Fibroblast of skin of right biceps (primary cell): Measurements from ENCODE around the gene CPSF6.
"Not testable (repeated sequence)": the region's sequence is repeated elsewhere in the genome, so short reads cannot be mapped to it uniquely, and the experiment has no call there.

Experiments used
- DNase-seq: peaks from one replicate; pipeline ENCODE4 v3.0.0-alpha.2; 2013

CPSF6 gene

GRCh38 chr12:69262264-69262974 lies 23.1 kb downstream of the CPSF6 start:
- no peak for DNase-seq

- no peak for DNase-seq
Observed at GRCh38 chr12:69265205-69265604, 25.8 kb downstream of the CPSF6 start.

- DNase-seq, result not testable (repeated sequence)
Observed at GRCh38 chr12:69265633-69266032, 26.3 kb downstream of the CPSF6 start.

- peak; percentile 49 for DNase-seq
Observed at GRCh38 chr12:69266036-69266635, 26.8 kb downstream of the CPSF6 start.

DNA sequence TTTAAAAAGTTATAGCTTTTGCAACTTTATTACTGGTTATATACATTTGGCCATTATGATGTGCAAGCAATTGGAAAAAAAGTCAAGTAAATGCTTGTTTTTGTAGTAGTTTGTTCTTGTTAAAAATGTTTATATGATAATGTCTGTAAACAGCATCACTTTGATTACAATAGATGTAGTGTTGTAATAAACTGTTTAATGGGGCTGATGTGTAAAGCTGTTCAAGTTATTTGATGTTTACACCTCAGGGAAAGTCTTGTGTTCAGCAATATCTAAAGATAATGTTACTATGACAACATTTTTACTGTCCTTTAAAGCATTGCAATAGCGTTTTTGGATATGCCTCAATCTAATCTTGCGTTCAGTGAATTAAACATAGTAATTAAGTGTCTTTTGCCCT lies 30.4 kb downstream of the CPSF6 start:
- no peak for DNase-seq

DNA sequence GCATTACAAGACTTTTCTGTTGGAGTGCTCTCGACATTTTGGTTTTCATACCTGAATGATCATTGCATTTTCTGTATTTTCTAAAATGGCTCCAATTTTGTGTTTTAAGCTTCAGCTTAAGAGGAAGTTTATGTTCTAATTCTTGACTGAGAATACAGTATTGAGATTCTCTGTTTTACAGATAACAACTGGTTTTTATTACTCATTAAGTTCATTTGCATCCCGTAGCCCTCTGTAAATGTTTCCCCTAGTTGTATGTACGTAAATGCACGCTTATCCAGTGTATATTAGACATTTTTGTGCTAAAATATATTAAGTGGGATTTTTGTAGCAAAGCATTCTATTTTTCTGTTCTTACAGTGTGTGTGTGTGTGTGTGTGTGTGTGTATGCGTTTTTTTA lies 33.1 kb downstream of the CPSF6 start:
- DNase-seq, result no peak

DNA sequence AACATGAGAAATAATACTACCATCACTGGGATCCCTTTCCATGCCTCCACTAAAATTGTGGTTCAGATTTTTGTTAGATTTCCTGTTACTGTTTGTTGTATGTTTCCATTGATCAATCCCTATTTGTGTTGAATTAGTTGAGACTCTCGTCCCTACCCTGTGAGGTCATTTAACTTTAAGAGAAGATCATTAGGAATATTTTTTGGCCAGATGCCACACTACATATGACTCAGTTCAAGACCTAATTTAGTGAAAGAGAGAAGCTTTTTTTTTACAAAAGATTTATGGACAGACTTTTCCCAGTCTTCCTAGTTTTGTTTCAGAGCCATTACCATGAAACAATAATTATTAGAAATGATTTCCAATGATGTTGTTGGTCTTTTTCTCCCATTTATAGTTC lies 35.5 kb downstream of the CPSF6 start:
- peak; percentile 70 for DNase-seq

- no peak for DNase-seq
Observed at GRCh38 chr12:69275471-69275891, 36.1 kb downstream of the CPSF6 start.

DNA sequence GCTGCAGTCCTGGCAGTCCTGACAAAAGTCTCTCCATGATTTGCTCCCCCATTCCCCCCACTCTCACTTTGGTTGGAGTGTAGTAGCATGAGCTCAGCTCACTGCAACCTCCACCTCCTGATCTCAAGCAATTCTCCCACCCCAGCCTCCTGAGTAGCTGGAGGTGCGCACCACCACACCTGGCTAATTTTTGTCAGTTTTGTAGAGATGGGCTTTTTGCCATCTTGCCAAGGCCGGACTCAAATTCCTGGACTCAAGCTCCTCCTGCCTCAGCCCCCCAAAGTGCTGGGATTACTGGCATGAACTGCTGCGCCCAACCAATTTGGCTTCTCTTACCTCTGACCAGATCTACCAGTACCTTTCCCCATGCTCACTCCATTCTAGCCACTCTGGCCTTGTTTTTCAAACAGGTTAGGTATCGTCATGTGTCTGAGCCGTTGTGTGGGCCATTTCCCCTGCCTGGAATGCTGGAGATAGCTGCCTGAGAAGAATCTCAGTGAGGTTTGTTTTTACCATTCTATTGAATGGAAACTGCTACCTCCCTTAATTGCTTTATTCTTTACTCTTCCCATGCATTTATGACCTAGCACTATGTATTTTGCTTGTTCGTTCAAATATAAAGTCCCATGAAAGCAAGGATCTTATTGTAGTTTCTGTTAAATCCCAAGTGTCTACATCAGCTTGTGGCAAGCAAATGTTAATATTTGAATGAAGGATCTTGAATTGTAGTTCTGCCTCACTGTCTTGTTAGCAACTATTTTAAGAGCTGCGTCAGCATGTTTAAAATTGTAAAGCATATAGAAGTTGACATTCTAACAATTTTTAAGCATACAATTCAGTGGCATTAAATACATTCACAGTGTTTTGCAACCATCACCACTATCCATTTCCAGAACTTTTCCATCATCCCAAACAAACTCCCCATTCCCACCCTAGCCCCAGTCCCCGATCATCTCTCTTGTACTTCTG lies 39.7 kb downstream of the CPSF6 start:
- no peak for DNase-seq

DNA sequence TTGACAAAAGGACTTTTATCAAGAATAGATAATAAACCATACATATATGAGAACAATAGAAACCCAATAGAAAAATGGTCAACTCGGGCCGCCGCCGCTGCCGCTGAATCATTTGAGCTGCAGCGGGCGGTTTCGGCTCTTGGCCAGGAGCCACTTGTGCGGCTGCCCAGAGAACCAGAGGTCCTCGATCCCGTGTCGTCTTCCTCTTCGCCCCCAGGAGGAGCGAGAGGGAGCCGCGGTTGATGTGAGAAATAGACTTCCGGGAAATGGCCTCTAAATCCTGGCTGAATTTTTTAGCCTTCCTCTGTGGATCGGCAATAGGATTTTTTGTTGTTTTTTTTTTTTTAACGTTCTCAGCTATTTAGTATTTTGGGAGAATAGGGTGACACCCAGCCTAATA lies 44.8 kb downstream of the CPSF6 start:
- DNase-seq, result peak; percentile 75

DNA sequence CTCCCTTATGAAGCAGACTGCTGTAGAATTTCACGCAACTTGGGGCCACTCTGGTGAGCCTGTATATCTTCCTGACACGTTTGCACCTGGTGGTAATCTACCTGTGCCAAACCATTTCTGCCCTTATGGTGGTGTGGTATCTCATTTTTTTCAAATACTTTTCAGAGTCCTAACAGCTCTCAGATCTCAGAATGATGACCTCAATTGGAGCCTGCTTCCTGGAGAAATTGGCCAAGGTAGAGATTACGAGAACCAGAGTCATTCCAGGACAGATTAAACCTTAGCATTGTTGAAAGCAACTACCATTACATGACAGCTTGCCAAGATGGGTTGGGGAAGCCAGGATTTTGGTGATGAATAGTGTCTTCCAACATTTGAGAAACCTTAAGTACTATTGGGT lies 48.2 kb downstream of the CPSF6 start:
- no peak for DNase-seq

DNA sequence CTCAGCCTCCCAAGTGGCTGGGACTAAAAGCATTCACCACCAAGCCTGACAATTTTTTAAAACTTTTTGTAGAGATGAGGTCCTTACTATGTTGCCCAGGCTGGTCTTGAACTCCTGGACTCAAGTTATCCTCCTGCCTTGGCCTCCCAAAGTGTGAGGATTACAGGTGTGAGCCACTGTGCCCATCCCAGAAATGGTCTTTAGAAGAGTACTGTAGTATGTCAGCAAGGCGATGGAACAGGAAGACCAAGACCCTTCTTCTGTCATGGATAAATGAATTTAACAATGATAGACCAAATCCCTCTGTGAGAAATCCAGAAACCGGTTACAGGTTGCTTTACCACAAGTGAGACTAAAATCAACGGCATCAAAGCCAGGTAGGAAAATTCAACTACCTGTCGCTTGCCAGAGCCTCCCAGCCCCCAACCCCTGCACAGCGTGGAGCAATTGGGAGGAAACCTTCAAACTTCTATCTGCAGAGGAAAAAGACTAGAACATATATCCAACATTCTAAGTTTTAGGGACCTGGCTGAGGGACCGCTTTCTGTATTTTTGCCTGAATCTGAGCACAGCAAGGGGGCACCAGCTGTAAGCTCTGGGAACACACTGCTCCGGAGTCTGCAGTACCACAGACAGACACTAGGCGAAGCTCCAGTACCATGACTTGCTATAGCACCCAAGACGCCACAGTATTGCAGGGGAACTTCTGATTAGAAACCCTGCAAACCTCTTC lies 51.3 kb downstream of the CPSF6 start:
- DNase-seq, result peak; percentile 73

GRCh38 chr12:69291278-69291593 lies 51.9 kb downstream of the CPSF6 start:
- no peak for DNase-seq

- DNase-seq, result no peak
Observed at GRCh38 chr12:69298133-69298532, 58.8 kb downstream of the CPSF6 start.

DNA sequence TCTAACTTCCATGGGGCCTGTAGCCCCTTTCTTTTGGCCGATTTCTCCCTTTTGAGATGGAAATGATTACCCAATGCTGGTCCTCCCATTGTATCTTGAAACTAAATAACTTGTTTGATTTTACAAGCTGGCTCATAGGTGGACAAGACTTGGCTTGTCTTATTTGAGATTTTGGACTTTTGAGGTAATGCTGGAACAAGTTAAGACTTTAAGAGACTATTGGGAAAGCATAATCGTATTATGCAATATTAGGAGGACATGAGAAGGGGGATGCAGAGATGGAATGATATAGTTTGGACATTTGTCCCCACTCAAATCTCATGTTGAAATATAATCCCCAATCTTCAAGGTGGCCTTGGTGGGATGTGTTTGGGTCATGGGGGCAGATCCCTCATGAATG lies 59.6 kb downstream of the CPSF6 start:
- DNase-seq, result no peak

GRCh38 chr12:69304284-69304683 lies 64.9 kb downstream of the CPSF6 start:
- DNase-seq, result no peak

DNA sequence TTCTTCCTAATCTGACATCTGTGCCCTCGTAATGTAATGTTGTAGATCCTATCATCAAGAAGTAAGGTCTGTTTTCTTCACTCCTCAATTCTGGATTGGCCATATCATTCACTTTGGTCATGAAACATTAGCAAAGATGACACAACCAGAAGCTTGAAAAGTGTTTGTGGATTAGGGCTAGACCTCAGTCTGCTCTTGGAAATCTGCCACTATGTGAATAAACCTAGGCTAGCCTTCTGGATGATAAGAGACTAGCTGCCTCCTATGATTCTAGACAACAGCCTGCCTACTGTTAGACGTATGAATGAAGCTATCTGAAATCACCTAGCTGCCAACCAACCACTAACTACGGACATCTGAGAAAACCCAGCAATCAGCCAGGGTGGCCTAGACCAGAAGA lies 70.1 kb downstream of the CPSF6 start:
- DNase-seq, result no peak

DNA sequence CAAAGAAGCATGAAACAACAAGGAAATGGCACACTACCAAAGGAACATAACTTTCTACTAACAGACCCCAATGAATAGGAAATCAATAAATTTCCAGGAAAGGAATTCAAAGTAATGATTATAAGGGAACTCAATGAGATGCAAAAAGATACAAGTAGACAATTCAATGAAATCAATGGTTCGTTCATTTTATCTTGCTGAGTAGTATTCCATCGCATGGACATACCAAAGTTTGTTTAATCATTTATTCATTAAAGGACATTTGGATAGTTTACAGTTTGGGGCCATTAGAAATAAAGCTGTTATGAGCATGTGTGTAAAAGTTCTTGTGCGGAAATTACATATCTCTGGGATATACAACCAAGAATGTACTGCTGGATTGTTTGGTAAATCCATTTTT lies 73.8 kb downstream of the CPSF6 start:
- DNase-seq, result no peak

DNA sequence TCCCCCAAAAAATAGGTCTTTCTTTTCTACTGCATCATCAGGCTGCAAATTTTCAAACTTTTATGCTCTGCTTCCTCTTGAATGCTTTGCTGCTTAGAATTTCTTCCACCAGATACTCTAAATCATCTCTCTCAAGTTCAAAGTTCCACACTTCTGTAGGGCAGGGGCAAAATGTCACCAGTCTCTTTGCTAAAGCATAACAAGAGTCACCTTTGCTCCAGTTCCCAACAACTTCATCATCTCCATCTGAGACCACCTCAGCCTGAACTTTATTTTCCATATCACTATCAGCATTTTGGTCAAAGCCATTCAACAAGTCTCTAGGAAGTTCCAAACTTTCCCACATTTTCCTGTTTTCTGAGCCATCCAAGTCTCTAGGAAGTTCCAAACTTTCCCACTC lies 77.4 kb downstream of the CPSF6 start:
- not testable (repeated sequence) for DNase-seq

GRCh38 chr12:69317233-69317632 lies 77.9 kb downstream of the CPSF6 start:
- not testable (repeated sequence) for DNase-seq

DNA sequence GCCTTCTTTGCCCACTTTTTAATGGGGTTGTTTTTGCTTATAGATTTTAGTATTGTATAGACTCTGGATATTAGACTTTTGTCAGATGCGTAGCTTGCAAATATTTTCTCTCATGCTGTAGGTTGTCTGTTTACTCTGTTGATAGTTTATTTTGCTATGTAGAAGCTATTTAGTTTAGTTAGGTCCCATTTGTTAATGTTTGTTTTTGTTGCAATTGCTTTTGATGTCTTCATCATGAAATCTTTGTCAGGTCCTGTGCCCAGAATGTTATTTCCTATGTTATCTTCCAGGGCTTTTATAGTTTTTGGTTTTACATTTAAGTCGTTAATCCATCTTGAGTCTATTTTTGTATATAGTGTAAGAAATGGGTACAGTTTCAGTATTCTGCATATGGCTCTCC lies 78.9 kb downstream of the CPSF6 start:
- no peak for DNase-seq

- DNase-seq, result no peak
Observed at GRCh38 chr12:69321351-69321750, 82.0 kb downstream of the CPSF6 start.
